Lower leg skin (tissue), 4 donors: ENCODE measurements around the gene IQCC. TPM values are rescaled to one million over a fixed set of nuclear protein-coding genes. Genes with fewer than 3 reads are reported as not detected.

Source experiments
- DNase-seq, 2 donors: peaks; one replicate each; pipeline ENCODE4 v3.0.0-alpha.2; 2019; ENCODE audit warnings: low spot score in 2 of 2
- H3K4me3 ChIP-seq: fragments of 200-600 bp; sonication (generic); 2 replicates; pipeline ENCODE4 v1.5.1; 2017; ENCODE audit warnings: mild to moderate bottlenecking, low read depth; ENCODE audit not compliant: poor library complexity, severe bottlenecking
- CTCF ChIP-seq, 3 donors: fragments of 450-650 bp; IDR thresholded peaks; one replicate each; pipeline ENCODE4 v1.5.1; 2016; ENCODE audit warnings: antibody characterized with exemption in 3 of 3, mild to moderate bottlenecking in 3 of 3, moderate library complexity in 2 of 3
- POLR2A ChIP-seq, 2 donors: fragments of 450-650 bp; IDR thresholded peaks; one replicate each; pipeline ENCODE4 v1.6.1; 2016 to 2017; ENCODE audit warnings: antibody characterized with exemption in 2 of 2, mild to moderate bottlenecking in 1 of 2, moderate library complexity in 1 of 2
- WGBS, 2 donors: methylation state at CpG; one replicate each; pipeline ENCODE4 v1.1.5; 2018; 5-methylcytosine and 5-hydroxymethylcytosine counted together
- intact Hi-C: fragments of 100-400 bp; cut with DNase I; formaldehyde crosslinking; loops from one replicate; pipeline ENCODE4 v1.15.0; 2023; ENCODE audit warnings: low total_unique reads
- total RNA-seq, 4 donors: library from RNA; depleted of rRNA; stranded (reverse); fragments of >200 nt; gene quantifications; one replicate each; pipeline ENCODE4 v1.1.0, GENCODE V29; 2016

IQCC gene
- total RNA-seq, 4 donors from 2014 or later: 3.4 to 6.5 (median 4.7) TPM

- TF ChIP-seq CTCF (IDR thresholded peaks at IDR 0.05): no peak
- TF ChIP-seq POLR2A (IDR thresholded peaks at IDR 0.05): no peak
- intact Hi-C loops: no loop called here
- H3K4me3 ChIP-seq: no peak overlapping the region
- 86 to 91% methylated on average over 4 of the region's 4 CpGs for WGBS, 2 donors
- DNase-seq: no peak
These were observed 18.8 kb downstream of the IQCC start for GRCh38 chr1:32224285-32224684.

- no peak for DNase-seq
- TF ChIP-seq CTCF (IDR thresholded peaks at IDR 0.05): no peak
- TF ChIP-seq POLR2A (IDR thresholded peaks at IDR 0.05): no peak
- 75 to 80% methylated on average over 3 of the region's 3 CpGs for WGBS, 2 donors
- intact Hi-C loops: no loop called here
- H3K4me3 ChIP-seq: no peak overlapping the region
These were observed 23.3 kb downstream of the IQCC start for GRCh38 chr1:32228771-32229170.

- no peak for TF ChIP-seq POLR2A (IDR thresholded peaks at IDR 0.05)
- no peak for TF ChIP-seq CTCF (IDR thresholded peaks at IDR 0.05)
- no peak for DNase-seq
- intact Hi-C loops: no loop called here
- 73 to 75% methylated on average over 5 of the region's 5 CpGs for WGBS, 2 donors
- H3K4me3 ChIP-seq: no peak overlapping the region
These were observed 26.5 kb downstream of the IQCC start for GRCh38 chr1:32231843-32232432.

- intact Hi-C loops: no loop called here
- no peak for TF ChIP-seq CTCF (IDR thresholded peaks at IDR 0.05)
- TF ChIP-seq POLR2A (IDR thresholded peaks at IDR 0.05): no peak
- no peak for DNase-seq
- WGBS, 2 donors: 79 to 80% methylated on average over 8 of the region's 8 CpGs
- no peak overlapping the region for H3K4me3 ChIP-seq
These were observed 27.3 kb downstream of the IQCC start for GRCh38 chr1:32232558-32233304.

- 90 to 91% methylated on average over 7 of the region's 7 CpGs for WGBS, 2 donors
- no peak overlapping the region for H3K4me3 ChIP-seq
- TF ChIP-seq CTCF (IDR thresholded peaks at IDR 0.05): no peak
- TF ChIP-seq POLR2A (IDR thresholded peaks at IDR 0.05): no peak
- DNase-seq: no peak
- intact Hi-C loops: no loop called here
These were observed 29.3 kb downstream of the IQCC start for GRCh38 chr1:32234792-32235191.
